ENCODE data around the gene CENPE. TPM values are rescaled to one million over a fixed set of nuclear protein-coding genes. Genes with fewer than 3 reads are reported as not detected.

Gene CENPE
- total RNA-seq, 1 donor from 2014 or later, result 3.0 TPM

- Histone ChIP-seq H3K36me3 (ENCODE audit: control insufficient read depth, insufficient read depth, low read length) (no peaks in the 10 kb centered on the region), H3K4me3 (ENCODE audit: low read depth, low read length) (peak within 1 kb of the TSS; percentile 86), H3K27me3 (ENCODE audit: control insufficient read depth, insufficient read depth, low read length) (no peaks in the 10 kb centered on the region)
- DNase-seq (ENCODE audit: low read depth), result no peak
- TF ChIP-seq, protein P1, sequence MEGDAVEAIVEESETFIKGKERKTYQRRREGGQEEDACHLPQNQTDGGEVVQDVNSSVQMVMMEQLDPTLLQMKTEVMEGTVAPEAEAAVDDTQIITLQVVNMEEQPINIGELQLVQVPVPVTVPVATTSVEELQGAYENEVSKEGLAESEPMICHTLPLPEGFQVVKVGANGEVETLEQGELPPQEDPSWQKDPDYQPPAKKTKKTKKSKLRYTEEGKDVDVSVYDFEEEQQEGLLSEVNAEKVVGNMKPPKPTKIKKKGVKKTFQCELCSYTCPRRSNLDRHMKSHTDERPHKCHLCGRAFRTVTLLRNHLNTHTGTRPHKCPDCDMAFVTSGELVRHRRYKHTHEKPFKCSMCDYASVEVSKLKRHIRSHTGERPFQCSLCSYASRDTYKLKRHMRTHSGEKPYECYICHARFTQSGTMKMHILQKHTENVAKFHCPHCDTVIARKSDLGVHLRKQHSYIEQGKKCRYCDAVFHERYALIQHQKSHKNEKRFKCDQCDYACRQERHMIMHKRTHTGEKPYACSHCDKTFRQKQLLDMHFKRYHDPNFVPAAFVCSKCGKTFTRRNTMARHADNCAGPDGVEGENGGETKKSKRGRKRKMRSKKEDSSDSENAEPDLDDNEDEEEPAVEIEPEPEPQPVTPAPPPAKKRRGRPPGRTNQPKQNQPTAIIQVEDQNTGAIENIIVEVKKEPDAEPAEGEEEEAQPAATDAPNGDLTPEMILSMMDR (IDR thresholded peaks at IDR 0.05; ENCODE audit: insufficient read depth, low read length, poor library complexity, severe bottlenecking), result no peak
These were observed 121.3 kb downstream of the CENPE start, which contains the start of gene SLC9B2 for GRCh38 chr4:103076747-103077347. TSS of gene SLC9B2 (minus strand) at chr4:103076761. CDS start at chr4:103067550, 9,211 bp downstream.

- H3K36me3 ChIP-seq (ENCODE audit: control insufficient read depth, insufficient read depth, low read length), result no peaks in the 10 kb centered on the region
- H3K27me3 ChIP-seq (ENCODE audit: control insufficient read depth, insufficient read depth, low read length), result no peaks in the 10 kb centered on the region
- no peak for DNase-seq (ENCODE audit: low read depth)
- TF ChIP-seq, protein P1 (IDR thresholded peaks at IDR 0.05; ENCODE audit: insufficient read depth, low read length, poor library complexity, severe bottlenecking), result no peak
- peak overlapping the region; percentile 86 for H3K4me3 ChIP-seq (ENCODE audit: low read depth, low read length)
These were observed 122.0 kb downstream of the CENPE start for GRCh38 chr4:103075894-103076746.

- no peak for DNase-seq (ENCODE audit: low read depth)
- H3K27me3 ChIP-seq (ENCODE audit: control insufficient read depth, insufficient read depth, low read length), result no peaks in the 10 kb centered on the region
- peak overlapping the region; percentile 86 for H3K4me3 ChIP-seq (ENCODE audit: low read depth, low read length)
- H3K36me3 ChIP-seq (ENCODE audit: control insufficient read depth, insufficient read depth, low read length), result no peaks in the 10 kb centered on the region
- TF ChIP-seq, protein P1 (IDR thresholded peaks at IDR 0.05; ENCODE audit: insufficient read depth, low read length, poor library complexity, severe bottlenecking), result no peak
These were observed 122.7 kb downstream of the CENPE start for GRCh38 chr4:103075435-103075893.

DNA sequence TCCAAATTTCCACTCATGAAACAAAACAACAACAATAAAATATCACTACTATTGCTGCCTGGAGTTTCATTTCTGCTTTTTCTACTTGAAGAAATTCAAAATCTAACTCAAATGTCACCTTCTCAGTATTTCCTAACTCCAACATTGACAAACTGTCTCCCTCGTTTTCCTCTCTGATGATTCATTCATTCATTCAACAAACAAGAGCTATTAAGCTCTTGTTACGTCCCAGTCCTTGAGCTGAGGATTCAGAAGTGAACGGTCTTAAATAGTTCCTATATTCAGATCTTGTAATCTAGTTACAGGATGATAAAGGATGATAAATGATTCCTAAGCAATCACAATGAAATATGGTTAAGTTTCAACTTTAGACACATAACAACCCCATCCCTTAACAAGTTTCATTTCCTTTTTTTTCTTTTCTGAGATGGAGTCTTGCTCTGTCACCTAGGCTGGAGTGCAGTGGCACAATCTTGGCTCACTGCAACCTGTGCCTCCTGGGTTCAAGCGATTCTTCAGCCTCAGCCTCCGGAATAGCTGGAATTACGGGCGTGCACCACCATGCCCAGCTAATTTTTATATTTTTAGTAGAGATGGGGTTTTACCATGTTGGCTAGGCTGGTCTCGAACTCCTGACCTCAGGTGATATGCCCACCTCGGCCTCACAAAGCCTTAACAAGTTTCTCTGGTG, 123.3 kb downstream of the CENPE start:
- TF ChIP-seq, protein P1 (IDR thresholded peaks at IDR 0.05; ENCODE audit: insufficient read depth, low read length, poor library complexity, severe bottlenecking), result no peak
- DNase-seq (ENCODE audit: low read depth), result no peak
- Histone ChIP-seq H3K36me3 (ENCODE audit: control insufficient read depth, insufficient read depth, low read length) (no peaks in the 10 kb centered on the region), H3K4me3 (ENCODE audit: low read depth, low read length) (no peak overlapping the region), H3K27me3 (ENCODE audit: control insufficient read depth, insufficient read depth, low read length) (no peaks in the 10 kb centered on the region)

GRCh38 chr4:103073792-103074438, 124.2 kb downstream of the CENPE start:
- Histone ChIP-seq H3K36me3 (ENCODE audit: control insufficient read depth, insufficient read depth, low read length) (no peaks in the 10 kb centered on the region), H3K27me3 (ENCODE audit: control insufficient read depth, insufficient read depth, low read length) (no peaks in the 10 kb centered on the region), H3K4me3 (ENCODE audit: low read depth, low read length) (no peak overlapping the region)
- TF ChIP-seq, protein P1 (IDR thresholded peaks at IDR 0.05; ENCODE audit: insufficient read depth, low read length, poor library complexity, severe bottlenecking), result no peak
- DNase-seq (ENCODE audit: low read depth), result no peak
